T-cell (primary cell): ENCODE results near the gene RDM1. TPM values are rescaled to one million over a fixed set of nuclear protein-coding genes. Genes with fewer than 3 reads are reported as not detected.

Experiments
- ATAC-seq, 4 experiments: fragments of 200-7000 bp in 3 of 4; fragments of 150-1000 bp in 1 of 4; cut with Tn5 transposase; replicated peaks in 1 of 4; 1 replicate in 3 of 4; 2 replicates in 1 of 4; pipeline ENCODE4 v1.10.0; 2021; ENCODE audit warnings: moderate library complexity in 3 of 4, mild to moderate bottlenecking in 2 of 4, moderate number of reproducible peaks in 1 of 4
- CTCF ChIA-PET, 2 donors: fragments of 300-600 bp; sonication (Branson Sonifier 250); formaldehyde crosslinking; loops; one replicate each; lab custom pipeline; 2022; ENCODE audit warnings: antibody characterized with exemption in 2 of 2; lab: Charles Lee
- POLR2A ChIA-PET, 2 donors: fragments of 300-600 bp; sonication (Branson Sonifier 250); formaldehyde crosslinking; loops; one replicate each; lab custom pipeline; 2022; ENCODE audit warnings: antibody characterized with exemption in 2 of 2; lab: Charles Lee
- DNase-seq, 35 experiments: peaks; one replicate each; pipeline versions ENCODE4 v3.0.0 to v3.0.0-alpha.2; 2013 to 2023
- H3K27ac ChIP-seq: one replicate; pipeline ENCODE4 v1.5.1; 2013; ENCODE audit warnings: low read length
- H3K27me3 ChIP-seq, 2 experiments: replicated peaks in 1 of 2; 1 replicate in 1 of 2; 2 replicates in 1 of 2; pipeline versions ENCODE4 v1.6.1 to v1.7.0; 2013; ENCODE audit warnings: low read length in 1 of 2, mixed read lengths in 1 of 2; ENCODE audit not compliant: control insufficient read depth in 2 of 2, insufficient read depth in 2 of 2; ENCODE audit errors: extremely low read depth in 1 of 2
- H3K36me3 ChIP-seq, 2 donors: 1 replicate in 1 of 2; 2 replicates in 1 of 2; pipeline versions ENCODE4 v1.6.1 to v1.7.0; 2013; ENCODE audit warnings: low read length in 1 of 2; ENCODE audit not compliant: control insufficient read depth in 2 of 2, insufficient read depth in 1 of 2; ENCODE audit errors: extremely low read depth in 1 of 2
- H3K4me1 ChIP-seq, 2 experiments: 1 replicate in 1 of 2; 2 replicates in 1 of 2; pipeline versions ENCODE4 v1.6.1 to v1.7.0; 2013; ENCODE audit warnings: low read length in 2 of 2, mixed read lengths in 1 of 2; ENCODE audit not compliant: insufficient read depth in 2 of 2, control insufficient read depth in 1 of 2; ENCODE audit errors: extremely low read depth in 1 of 2
- H3K4me3 ChIP-seq, 2 donors: 1 replicate in 1 of 2; 2 replicates in 1 of 2; pipeline versions ENCODE4 v1.5.1 to v1.7.0; 2013; ENCODE audit warnings: mild to moderate bottlenecking in 2 of 2, low read length in 1 of 2, moderate library complexity in 1 of 2; ENCODE audit not compliant: control insufficient read depth in 1 of 2; ENCODE audit errors: extremely low read depth in 1 of 2
- H3K9me3 ChIP-seq: 2 replicates; pipeline ENCODE4 v1.7.0; 2013
- H3K27ac Mint-ChIP-seq, 2 donors: one replicate each; pipeline ENCODE4 v1.8.0; 2020 to 2021; ENCODE audit warnings: mild to moderate bottlenecking in 2 of 2, mixed read lengths in 2 of 2
- H3K27me3 Mint-ChIP-seq, 2 donors: one replicate each; pipeline ENCODE4 v1.8.0; 2021 to 2022; ENCODE audit warnings: mixed read lengths in 2 of 2
- H3K36me3 Mint-ChIP-seq: one replicate; pipeline ENCODE4 v1.8.0; 2021; ENCODE audit warnings: mixed read lengths
- H3K4me1 Mint-ChIP-seq, 3 donors: one replicate each; pipeline ENCODE4 v1.8.0; 2020 to 2022; ENCODE audit warnings: mixed read lengths in 3 of 3, mild to moderate bottlenecking in 1 of 3
- H3K4me3 Mint-ChIP-seq, 3 donors: one replicate each; pipeline ENCODE4 v1.8.0; 2020 to 2022; ENCODE audit warnings: mild to moderate bottlenecking in 3 of 3, mixed read lengths in 3 of 3, moderate library complexity in 3 of 3
- H3K9me3 Mint-ChIP-seq, 3 donors: one replicate each; pipeline ENCODE4 v1.8.0; 2020 to 2022; ENCODE audit warnings: mixed read lengths in 3 of 3
- WGBS: methylation state at CpG from one replicate; pipeline ENCODE4 v1.1.5; 2013; ENCODE audit warnings: missing lambda C conversion rate; ENCODE audit not compliant: insufficient coverage; 5-methylcytosine and 5-hydroxymethylcytosine counted together
- total RNA-seq, 35 experiments: library from RNA in 6 of 35; stranded (reverse) in 6 of 35; fragments of 120-200 nt in 1 of 35; gene quantifications; one replicate each; pipeline versions ENCODE4 v1.2.1 to v1.2.4 and lab custom pipeline; 2013 to 2026

RDM1 gene
- total RNA-seq, 5 donors from 2014 or later (not counting 1 experiment from before 2014, with no cell fraction given): 0.40 to 1.5 (median 0.83) TPM

GRCh38 chr17:35889241-35889640 is 41.3 kb downstream of the RDM1 start:
- peak in 9 of 35 experiments; percentile 10 to 64 (median 39) for DNase-seq
- no CpG with 5 or more reads among the region's 2 CpGs for WGBS
- Histone ChIP-seq H3K27me3 (no peaks in the 10 kb centered on the region), H3K36me3 (no peaks in the 10 kb centered on the region), H3K4me1 (peaks cover 2 to 65% of the 10 kb centered on the region in 2 experiments), H3K4me3 (no peak overlapping the region), H3K27ac (peak overlapping the region; percentile 43), H3K9me3 (no peaks in the 10 kb centered on the region)
- H3K27me3 Mint-ChIP-seq: no peaks in the 10 kb centered on the region
- H3K4me3 Mint-ChIP-seq: peak overlapping the region in 1 of 3 donors; percentile 21
- H3K27ac Mint-ChIP-seq: peak overlapping the region; percentile 70 to 90
- peak in 2 of 4 experiments; percentile 46 to 54 for ATAC-seq
- no peaks in the 10 kb centered on the region for H3K36me3 Mint-ChIP-seq
- peaks cover 38 to 59% (median 51%) of the 10 kb centered on the region in 3 donors for H3K4me1 Mint-ChIP-seq
- POLR2A ChIA-PET: interaction anchor here in 1 of 2 donors (0.6 to 1.3 kb wide), 2 partner anchors 9 to 27 kb away, joined by 3 to 4 read pairs; partner anchors contain the start of gene CCL5
- no peaks in the 10 kb centered on the region for H3K9me3 Mint-ChIP-seq
- CTCF ChIA-PET: no interaction called here

GRCh38 chr17:35879773-35880654 is 50.6 kb downstream of the RDM1 start, which contains the start of gene CCL5:
Gene CCL5, minus strand, starts transcription at chr17:35880360.
- DNase-seq: peak in 31 of 35 experiments; percentile 21 to 82 (median 43)
- POLR2A ChIA-PET: interaction anchor here in 1 of 2 donors (0.9 to 1.9 kb wide), 4 partner anchors 9 to 30 kb away, joined by 4 to 13 read pairs (median 4); no protein-coding TSS in a partner anchor

GRCh38 chr17:35878361-35878760 is 52.2 kb downstream of the RDM1 start:
- ATAC-seq: no peak
- Histone ChIP-seq H3K27me3 (no peaks in the 10 kb centered on the region), H3K9me3 (no peaks in the 10 kb centered on the region), H3K4me1 (peaks cover 15 to 32% of the 10 kb centered on the region in 2 experiments), H3K27ac (peak overlapping the region; percentile 78), H3K4me3 (peak overlapping the region in 1 of 2 donors; percentile 62), H3K36me3 (peaks cover 0 to 18% of the 10 kb centered on the region in 2 donors)
- Mint-ChIP-seq H3K4me3 (peak overlapping the region; percentile 59 to 87 (median 85)), H3K27ac (peak overlapping the region; percentile 85 to 89), H3K27me3 (no peaks in the 10 kb centered on the region), H3K4me1 (peaks cover 37 to 50% (median 44%) of the 10 kb centered on the region in 3 donors), H3K9me3 (no peaks in the 10 kb centered on the region), H3K36me3 (peaks cover 11% of the 10 kb centered on the region)
- POLR2A ChIA-PET: no interaction called here
- 40% methylated on average over 1 of the region's 4 CpGs for WGBS
- CTCF ChIA-PET: interaction anchor here (0.6 to 1.3 kb wide), 3 partner anchors 12 to 28 kb away, joined by 3 to 5 read pairs (median 5); no protein-coding TSS in a partner anchor
- peak in 2 of 35 experiments; percentile 25 to 35 for DNase-seq

More at GRCh38 chr17:35879773-35880654, 50.6 kb downstream of the RDM1 start, which contains the start of gene CCL5:
- Mint-ChIP-seq H3K27me3 (no peaks in the 10 kb centered on the region), H3K4me3 (peak within 1 kb of the TSS; percentile 59 to 87 (median 85)), H3K4me1 (peaks cover 31 to 41% (median 37%) of the 10 kb centered on the region in 3 donors), H3K36me3 (peaks cover 11% of the 10 kb centered on the region), H3K9me3 (no peaks in the 10 kb centered on the region), H3K27ac (peak within 1 kb of the TSS; percentile 85 to 89)
- H3K9me3 ChIP-seq: no peaks in the 10 kb centered on the region
- H3K4me1 ChIP-seq: peaks cover 15 to 21% of the 10 kb centered on the region in 2 experiments
- no peaks in the 10 kb centered on the region for H3K27me3 ChIP-seq
- H3K36me3 ChIP-seq: peaks cover 0 to 9% of the 10 kb centered on the region in 2 donors
- H3K27ac ChIP-seq: peak within 1 kb of the TSS; percentile 78
- CTCF ChIA-PET: interaction anchor here (0.6 to 1.3 kb wide), 5 partner anchors 9 to 21 kb away, joined by 3 to 5 read pairs (median 3); no protein-coding TSS in a partner anchor
- ATAC-seq: peak; percentile 70 to 85 (median 74)
- 36% methylated on average over 10 of the region's 11 CpGs for WGBS
- peak within 1 kb of the TSS in 1 of 2 donors; percentile 62 for H3K4me3 ChIP-seq

GRCh38 chr17:35877345-35878029 is 53.1 kb downstream of the RDM1 start:
- CTCF ChIA-PET: interaction anchor here in 1 of 2 donors (0.7 kb wide), 1 partner anchor 195 kb away, joined by 5 read pairs; no protein-coding TSS in a partner anchor
- peak overlapping the region; percentile 22 for H3K27ac ChIP-seq
- POLR2A ChIA-PET: interaction anchor here in 1 of 2 donors (0.6 kb wide), 1 partner anchor 1502 kb away, joined by 3 read pairs; no protein-coding TSS in a partner anchor

DNA sequence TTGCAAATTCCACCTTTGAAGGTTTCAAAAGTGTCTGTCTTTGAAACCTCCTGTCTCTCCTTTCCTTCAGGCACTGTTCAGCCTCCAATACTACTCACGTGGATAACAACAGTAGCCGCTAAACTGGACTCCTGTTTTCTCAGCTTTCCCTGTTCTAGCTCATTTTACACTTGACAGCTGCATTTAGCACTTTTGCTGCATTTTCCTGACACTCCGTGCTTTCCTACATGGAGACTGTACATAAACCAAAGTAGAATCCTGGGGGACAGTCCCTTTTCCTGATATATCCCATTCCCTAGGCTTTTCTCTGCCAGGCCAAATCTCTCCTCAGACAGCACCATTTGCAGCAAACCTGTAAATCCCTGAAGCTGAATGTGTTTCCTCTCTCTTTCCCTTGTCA is 54.0 kb downstream of the RDM1 start:
- H3K36me3 ChIP-seq: peaks cover 0 to 26% of the 10 kb centered on the region in 2 donors
- Mint-ChIP-seq H3K9me3 (no peaks in the 10 kb centered on the region), H3K4me3 (peak overlapping the region; percentile 46 to 87 (median 56)), H3K4me1 (peaks cover 42 to 60% (median 50%) of the 10 kb centered on the region in 3 donors), H3K36me3 (peaks cover 15% of the 10 kb centered on the region), H3K27me3 (no peaks in the 10 kb centered on the region), H3K27ac (peak overlapping the region; percentile 59 to 89)
- ATAC-seq (no peak), DNase-seq (no peak)
- peak overlapping the region in 1 of 2 donors; percentile 27 for H3K4me3 ChIP-seq
- peaks cover 16 to 44% of the 10 kb centered on the region in 2 experiments for H3K4me1 ChIP-seq
- no peaks in the 10 kb centered on the region for H3K9me3 ChIP-seq
- no peaks in the 10 kb centered on the region for H3K27me3 ChIP-seq
- POLR2A ChIA-PET: interaction anchor here in 1 of 2 donors (0.6 to 1.2 kb wide), 2 partner anchors 8 to 19 kb away, joined by 3 to 4 read pairs; no protein-coding TSS in a partner anchor
- WGBS: 70% methylated on average over 3 of the region's 3 CpGs
- CTCF ChIA-PET: interaction anchor here (0.5 to 0.8 kb wide), 3 partner anchors 33 to 270 kb away, joined by 3 to 4 read pairs (median 3); no protein-coding TSS in a partner anchor
- H3K27ac ChIP-seq: peak overlapping the region; percentile 64

More at GRCh38 chr17:35877345-35878029, 53.1 kb downstream of the RDM1 start:
- Mint-ChIP-seq H3K27me3 (no peaks in the 10 kb centered on the region), H3K4me3 (peak overlapping the region; percentile 59 to 87 (median 85)), H3K4me1 (peaks cover 37 to 54% (median 45%) of the 10 kb centered on the region in 3 donors), H3K36me3 (peaks cover 11% of the 10 kb centered on the region), H3K9me3 (no peaks in the 10 kb centered on the region), H3K27ac (peak overlapping the region; percentile 53 to 68)
- no peak for DNase-seq
- Histone ChIP-seq H3K4me1 (peaks cover 15 to 36% of the 10 kb centered on the region in 2 experiments), H3K9me3 (no peaks in the 10 kb centered on the region), H3K36me3 (peaks cover 0 to 21% of the 10 kb centered on the region in 2 donors), H3K27me3 (no peaks in the 10 kb centered on the region), H3K4me3 (peak overlapping the region in 1 of 2 donors; percentile 62)
- ATAC-seq: no peak
